ENCODE data around the gene PUSL1. TPM values are rescaled to one million over a fixed set of nuclear protein-coding genes. Genes with fewer than 3 reads are reported as not detected.

The PUSL1 gene
- total and polyA plus RNA-seq, 2 of the 13 experiments (the other 11 are each of a cell fraction or from before 2014, with no cell fraction given) = 8.3 to 22.2 TPM

- 0 out of 2 replicates have a peak, but pooled peaks have one; percentile 36 for TF ChIP-seq ZBTB2 (CRISPR knock-in tag; IDR thresholded peaks at IDR 0.05; ENCODE audit: low read depth)
- TF ChIP-seq CCAR2 (optimal IDR thresholded peaks at IDR 0.05; ENCODE audit: low read depth, low read length) = no peak
- no peak for TF ChIP-seq POGK (CRISPR knock-in tag; conservative IDR thresholded peaks at IDR 0.05)
- no peak for TF ChIP-seq SMC3 (IDR thresholded peaks at IDR 0.05; ENCODE audit: low read length)
- no peak for TF ChIP-seq SIX4 (CRISPR knock-in tag; IDR thresholded peaks at IDR 0.05)
- no peak for TF ChIP-seq HMG20B (CRISPR knock-in tag; conservative IDR thresholded peaks at IDR 0.05)
- TF ChIP-seq TRAFD1 (CRISPR knock-in tag; IDR thresholded peaks at IDR 0.05; ENCODE audit: borderline replicate concordance) = no peak
- TF ChIP-seq U2AF2 (IDR thresholded peaks at IDR 0.05; ENCODE audit: low read depth, low read length) = no peak
- TF ChIP-seq RNF2 (conservative IDR thresholded peaks at IDR 0.05; ENCODE audit: low read depth) = no peak
- TF ChIP-seq ZNF18 (CRISPR knock-in tag; IDR thresholded peaks at IDR 0.05; ENCODE audit: insufficient replicate concordance) = no peak
- TF ChIP-seq KDM2A (CRISPR knock-in tag; IDR thresholded peaks at IDR 0.05; ENCODE audit: borderline replicate concordance, low read depth) = peak; percentile 74
- TF ChIP-seq ZNF317 (CRISPR knock-in tag; IDR thresholded peaks at IDR 0.05) = no peak
- TF ChIP-seq ZBTB49 (CRISPR knock-in tag; IDR thresholded peaks at IDR 0.05; ENCODE audit: borderline replicate concordance) = no peak
- peak; percentile 65 for TF ChIP-seq GABPB1 (CRISPR knock-in tag; IDR thresholded peaks at IDR 0.05)
Observed at GRCh38 chr1:1349256-1350012, 41.0 kb downstream of the PUSL1 start, which contains the start of gene DVL1 (continued).

All from HepG2 (cell line).